ENCODE data around the gene RAB8B.
"Not testable (repeated sequence)": the region's sequence is repeated elsewhere in the genome, so short reads cannot be mapped to it uniquely, and the experiment has no call there.

Gene RAB8B

DNA sequence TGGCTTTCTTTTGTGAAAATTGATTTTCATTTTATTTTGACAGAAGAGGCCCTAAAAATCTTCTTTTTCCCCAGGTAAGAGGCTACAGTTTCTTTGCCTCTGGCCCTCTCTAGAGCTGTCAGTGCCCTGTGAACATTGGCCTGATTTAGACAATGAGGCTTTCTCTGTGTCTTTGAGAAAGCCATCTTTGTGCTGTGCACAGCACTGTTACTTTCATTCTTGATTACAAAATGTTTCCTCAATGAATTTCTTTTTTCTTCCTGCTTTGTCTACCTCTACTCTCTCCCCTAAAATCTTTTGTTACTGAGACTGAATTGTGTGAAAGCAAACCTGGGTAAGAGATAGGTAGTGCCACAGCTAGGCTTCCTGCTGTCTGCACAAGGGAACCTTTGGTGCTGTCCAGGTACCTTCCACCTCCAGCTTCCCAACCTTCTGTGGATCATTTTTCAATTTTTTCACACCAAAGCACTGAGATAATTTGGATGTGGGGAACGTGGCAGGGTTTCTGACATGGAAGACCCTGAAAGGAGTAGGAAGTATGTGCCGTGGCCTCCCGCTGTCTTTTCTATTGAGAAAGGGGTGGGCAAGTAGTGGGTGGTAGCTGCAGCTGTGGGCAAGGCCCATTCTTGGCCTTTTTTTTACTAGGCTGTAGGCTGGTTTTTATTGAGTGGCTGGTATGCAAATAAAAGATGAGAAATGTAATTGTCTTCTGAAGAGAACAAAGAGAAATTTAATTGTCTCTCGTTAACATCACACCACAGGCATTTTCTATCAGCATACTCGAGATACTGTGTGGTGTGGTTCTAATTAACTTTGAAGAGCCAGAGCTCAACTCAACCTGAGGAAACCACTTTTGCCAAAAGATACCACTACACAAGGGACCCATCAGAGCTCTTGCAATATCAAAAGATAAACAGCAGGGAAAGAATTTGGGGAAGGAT is 21.0 kb downstream of the RAB8B start:
- DNase-seq (ENCODE audit: low spot score): no peak

DNA sequence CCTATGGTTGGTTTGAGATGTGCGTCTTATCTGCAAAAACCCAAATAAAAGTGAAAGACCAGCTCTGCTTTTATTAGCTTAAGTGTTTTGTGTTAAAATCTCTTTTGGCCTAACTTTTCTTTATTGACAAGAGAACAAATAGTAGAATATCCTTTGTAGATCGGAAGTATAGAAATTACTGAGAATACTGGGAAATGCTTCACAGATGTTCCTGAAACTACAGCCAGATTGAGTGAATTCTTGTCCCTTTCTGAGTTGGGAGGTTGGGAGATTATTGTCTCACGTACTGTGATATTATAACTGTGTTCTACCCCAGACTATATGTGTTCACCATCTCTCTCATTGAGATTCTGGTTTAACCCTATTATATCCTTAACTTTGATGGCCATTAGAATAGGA is 21.7 kb downstream of the RAB8B start:
- DNase-seq (ENCODE audit: low spot score): no peak

DNA sequence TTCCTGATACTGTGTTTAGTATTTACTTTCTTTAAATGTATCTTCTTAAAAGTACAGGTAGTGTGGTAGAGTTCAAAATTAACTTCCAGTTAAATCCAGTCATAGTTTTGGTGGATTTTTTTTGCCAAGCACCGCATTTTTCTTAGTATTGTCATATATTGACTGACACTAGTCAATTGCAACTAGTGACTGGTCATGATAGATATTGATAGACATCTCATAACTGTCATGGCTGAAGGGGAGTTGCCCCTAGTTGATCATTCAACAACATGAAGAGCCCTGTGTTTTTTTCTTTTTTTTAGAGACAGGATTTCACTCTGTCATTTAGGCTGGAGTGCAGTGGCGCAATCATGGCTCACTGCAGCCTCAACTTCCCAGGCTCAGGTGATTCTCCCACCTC is 22.1 kb downstream of the RAB8B start:
- DNase-seq (ENCODE audit: low spot score): no peak

DNA sequence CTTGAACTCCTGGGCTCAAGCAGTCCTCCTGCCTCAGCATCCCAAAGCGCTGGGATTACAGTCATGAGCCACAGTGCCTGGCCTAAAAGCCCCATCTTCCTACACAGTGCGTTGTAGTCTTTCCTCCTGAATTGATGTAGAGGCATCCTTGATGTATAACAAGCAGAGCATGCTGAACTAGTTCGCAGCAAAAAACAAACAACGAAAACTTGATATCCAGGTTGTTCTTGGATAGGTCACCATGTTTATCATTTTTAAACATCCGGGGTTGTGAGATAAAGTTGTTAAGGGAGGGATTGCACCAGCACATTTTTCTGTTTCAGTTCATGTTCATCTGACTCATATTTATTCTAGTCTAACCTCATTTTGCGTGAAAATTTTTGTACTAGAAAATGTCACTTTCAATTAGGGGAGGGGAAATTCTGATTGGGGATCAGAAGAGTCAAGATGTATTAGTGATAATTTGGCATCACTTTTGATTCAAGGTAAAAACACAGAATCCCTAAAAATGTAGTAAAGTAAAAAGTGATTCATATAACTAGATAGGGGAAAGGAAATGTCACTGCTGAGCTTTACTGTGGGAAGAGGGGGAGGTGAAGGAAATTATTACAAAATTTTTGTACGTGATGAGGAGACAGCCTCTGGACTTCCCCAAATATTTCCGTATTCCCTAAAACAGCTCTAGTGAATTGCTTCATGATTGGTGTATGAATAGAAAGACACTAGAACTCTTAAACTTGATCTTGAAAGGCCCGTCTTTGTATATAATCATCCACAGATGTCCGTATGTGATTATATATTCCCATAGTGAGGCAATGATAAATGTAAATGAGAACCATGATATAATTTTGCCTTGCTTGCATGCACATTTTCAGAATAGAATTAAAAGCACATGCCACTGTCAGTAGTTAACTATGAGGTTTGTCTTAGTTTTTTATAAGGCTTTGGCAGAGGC is 22.9 kb downstream of the RAB8B start:
- DNase-seq (ENCODE audit: low spot score): no peak

DNA sequence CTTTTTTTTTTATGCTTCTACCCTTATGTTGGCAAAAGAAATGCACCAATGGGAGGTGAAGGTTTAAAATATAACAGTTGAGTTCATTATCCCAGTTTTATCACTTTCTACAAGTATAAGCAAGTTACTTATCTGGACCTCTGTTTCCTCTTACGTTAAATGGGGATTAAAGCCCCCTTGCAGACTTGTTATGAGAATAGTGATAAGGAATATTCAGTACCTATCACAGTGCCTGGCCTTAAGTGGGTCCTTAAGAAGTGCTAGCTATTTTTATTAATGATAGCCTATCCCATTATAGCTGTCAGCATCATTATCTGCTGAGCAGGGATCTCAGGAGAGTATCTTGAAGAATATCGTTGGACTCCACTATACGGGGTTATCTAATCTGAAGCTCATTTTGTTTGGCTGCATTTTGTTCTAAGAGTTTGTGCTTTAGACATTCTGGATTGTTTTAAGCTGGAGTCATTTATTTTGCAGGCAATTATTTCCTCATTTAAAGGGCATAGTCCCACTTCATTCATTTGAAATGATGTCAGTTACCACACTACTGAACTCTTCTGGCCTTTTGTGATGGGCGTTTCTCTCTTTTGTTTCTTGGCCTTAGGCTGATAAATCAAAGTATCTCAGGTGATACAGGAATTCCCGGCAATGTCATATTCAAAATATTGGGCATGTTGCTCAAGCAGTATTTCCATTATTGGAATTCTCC is 28.8 kb downstream of the RAB8B start:
- DNase-seq (ENCODE audit: low spot score): no peak

DNA sequence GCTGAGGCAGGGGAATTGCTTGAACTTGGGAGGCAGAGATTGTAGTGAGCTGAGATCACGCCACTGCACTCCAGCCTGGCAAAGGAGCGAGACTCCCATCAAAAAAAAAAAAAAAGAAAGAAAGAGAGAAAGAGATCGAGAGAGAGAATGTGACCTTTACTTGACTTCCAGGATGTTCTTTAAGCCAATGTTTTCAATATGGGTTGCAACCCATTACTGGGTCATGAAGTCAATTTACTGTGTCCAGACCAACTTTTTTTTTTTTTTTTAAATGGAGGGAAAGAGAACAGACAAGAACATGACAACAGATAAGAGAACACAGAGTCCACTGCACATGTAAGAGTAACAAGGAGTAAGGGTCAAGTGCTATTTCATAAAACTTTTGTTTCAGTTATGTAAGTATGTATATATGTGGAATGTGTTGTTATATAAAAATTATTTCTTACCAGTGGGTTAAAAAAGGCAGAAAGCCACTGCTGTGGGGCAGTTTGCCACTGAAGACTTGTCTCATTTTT is 29.8 kb downstream of the RAB8B start:
- DNase-seq (ENCODE audit: low spot score): no peak

DNA sequence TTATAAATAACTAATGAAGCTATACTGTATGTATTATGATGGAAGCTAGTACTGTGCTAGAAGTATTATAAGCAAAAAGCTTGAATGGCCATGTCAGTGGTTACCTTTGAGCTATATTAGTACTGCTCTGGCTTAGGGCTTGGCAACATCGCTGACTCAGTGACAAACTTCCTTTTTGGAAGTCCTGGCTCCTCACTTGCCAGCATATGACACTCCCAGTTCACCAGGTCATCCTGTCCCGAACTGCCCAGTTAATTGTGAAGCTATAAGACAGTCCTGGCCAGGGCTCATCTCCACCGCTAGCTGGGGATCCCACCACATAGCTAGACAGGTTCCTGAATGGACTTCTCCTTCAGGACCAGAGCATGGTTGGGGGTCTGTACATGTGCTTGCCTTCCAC is 31.9 kb downstream of the RAB8B start:
- DNase-seq (ENCODE audit: low spot score): no peak

DNA sequence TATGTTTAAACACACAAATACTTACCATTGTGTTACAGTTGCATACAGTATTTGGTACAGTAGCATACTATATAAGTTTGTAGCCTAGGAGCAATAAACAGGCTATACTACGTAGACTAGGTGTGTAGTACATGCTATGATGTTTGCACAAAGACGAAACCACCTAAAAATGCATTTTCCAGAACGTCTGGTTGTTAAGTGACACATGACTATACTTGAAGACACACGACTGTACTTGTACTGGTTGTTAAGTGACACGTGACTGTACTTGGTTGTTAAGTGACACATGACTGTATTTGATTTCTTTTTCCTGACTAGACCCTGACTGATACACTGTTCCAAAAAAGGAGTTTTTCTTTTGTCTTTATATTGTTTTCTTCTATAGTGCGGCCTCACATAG is 34.1 kb downstream of the RAB8B start:
- DNase-seq (ENCODE audit: low spot score): no peak

DNA sequence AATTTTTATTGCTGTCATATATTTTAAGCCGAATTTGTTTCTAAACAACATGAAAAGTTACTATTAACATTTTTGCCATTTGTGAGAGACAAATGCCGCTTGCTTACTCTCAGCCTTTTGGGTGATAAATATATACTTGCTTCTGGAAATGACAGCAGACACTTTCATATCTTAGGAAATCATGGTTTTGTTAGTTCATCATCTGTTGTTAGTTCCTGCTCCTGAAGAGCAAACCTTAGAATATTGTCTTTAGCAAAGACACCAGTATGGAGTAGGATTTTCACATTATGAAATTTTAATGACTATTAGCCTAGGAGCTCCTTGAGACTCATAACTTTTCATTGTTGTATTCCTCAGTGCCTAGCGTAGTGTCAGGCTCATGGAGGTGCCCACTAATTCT is 36.0 kb downstream of the RAB8B start:
- DNase-seq (ENCODE audit: low spot score): no peak

DNA sequence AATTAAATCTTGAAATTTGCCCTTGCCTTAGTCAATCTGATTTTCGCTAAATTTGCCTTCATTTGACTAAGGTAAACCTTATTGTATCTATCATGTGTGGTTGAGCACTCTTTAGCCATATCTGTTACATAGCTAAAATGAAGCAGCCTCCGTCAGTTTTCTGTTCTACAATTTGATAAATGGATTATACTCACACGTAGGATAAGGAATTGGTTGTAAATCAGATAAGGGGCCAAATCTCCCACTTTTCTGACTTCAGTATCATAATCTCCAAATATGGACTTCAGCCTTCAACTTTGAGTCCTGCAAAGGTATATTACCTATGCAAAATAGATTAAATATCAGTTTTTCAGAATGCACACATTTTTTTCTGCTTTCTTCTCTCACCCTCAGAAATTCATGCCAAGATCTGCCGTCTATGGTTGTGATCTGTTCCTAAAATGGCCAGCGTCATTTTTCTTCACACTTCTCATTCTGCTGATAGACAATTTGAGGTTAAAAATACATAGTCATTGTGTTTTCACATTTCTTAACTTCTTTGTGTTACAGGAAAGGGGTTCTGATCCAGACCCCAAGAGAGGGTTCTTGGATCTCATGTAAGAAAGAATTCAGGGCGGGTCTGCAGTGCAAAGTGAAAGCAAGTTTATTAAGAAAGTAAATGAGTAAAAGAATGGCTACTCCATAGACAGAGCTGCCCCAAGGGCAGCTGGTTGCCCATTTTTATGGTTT is 36.9 kb downstream of the RAB8B start:
- DNase-seq (ENCODE audit: low spot score): no peak

DNA sequence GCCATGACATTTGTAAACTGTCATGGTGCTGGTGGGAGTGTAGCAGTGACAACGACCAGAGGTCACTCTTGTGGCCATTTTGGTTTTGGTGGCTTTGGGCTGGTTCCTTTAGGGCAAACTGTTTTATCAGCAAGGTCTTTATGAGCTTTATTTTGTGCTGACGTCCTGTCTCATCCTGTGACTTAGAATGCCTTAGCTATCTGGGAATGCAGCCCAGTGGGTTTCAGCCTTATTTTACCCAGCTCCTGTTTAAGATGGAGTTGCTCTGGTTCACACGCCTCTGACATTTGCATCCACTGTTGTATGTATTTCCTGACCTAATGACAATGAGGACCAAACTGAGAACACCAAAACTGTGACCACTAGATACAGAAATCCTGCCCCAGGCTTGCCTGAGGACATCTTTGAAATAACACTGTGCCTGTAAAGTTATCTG is 37.6 kb downstream of the RAB8B start:
- no peak for DNase-seq (ENCODE audit: low spot score)

DNA sequence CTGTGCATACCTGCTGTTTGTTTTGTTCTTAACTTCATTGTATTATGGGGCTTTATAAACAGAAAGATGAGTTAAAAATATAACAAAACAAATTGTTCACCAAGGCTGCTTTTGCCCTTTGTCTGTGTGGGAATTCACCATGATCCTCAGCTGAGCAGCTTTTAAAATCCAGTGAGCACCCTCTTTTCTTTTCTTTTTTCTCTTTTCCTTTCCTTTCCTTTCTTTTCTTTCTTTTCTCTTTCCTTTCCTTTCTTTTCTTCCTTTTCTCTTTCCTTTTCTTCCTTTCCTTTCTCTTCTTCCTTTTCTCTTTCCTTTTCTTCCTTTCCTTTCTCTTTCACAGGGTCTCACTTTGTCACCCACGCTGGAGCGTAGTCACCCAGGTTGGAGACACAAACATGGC is 38.3 kb downstream of the RAB8B start:
- no peak for DNase-seq (ENCODE audit: low spot score)

DNA sequence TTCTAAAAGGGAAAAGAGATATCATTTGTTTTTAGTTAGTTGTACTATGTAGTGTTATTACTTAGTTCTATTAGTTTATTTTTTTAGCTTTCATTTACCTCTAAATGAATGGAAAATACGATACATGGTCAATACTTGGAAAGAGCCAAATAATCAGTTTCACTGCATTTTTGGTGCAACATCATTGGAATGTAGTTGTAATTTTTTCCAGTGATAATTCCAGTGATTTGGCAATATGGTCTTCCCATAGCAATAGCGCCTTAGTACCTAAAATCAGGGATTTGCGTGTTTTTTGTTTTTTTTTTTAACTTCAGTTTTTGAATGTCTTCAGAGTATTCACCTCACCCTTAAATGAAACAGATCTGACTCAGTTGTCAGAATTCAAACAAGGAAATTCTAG is 41.8 kb downstream of the RAB8B start:
- no peak for DNase-seq (ENCODE audit: low spot score)

DNA sequence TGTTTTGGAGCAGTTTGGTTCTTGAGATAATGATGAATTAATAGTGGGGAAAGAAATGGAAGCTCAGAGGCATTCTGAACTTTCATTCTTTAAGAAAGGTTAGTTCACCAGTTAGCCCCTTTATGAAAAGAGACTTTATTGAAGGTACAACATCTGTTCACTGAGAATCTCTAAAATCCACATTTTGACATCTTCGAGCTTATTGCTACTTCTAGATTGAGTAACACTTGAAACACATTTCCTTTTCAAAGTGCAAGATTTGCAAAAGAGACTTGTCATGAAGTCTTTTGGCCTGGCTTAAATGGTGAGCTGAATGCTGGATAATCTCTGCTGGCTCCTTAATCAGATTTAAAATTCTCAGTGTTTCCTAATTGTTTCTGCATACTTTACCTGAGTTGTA is 42.3 kb downstream of the RAB8B start:
- no peak for DNase-seq (ENCODE audit: low spot score)

DNA sequence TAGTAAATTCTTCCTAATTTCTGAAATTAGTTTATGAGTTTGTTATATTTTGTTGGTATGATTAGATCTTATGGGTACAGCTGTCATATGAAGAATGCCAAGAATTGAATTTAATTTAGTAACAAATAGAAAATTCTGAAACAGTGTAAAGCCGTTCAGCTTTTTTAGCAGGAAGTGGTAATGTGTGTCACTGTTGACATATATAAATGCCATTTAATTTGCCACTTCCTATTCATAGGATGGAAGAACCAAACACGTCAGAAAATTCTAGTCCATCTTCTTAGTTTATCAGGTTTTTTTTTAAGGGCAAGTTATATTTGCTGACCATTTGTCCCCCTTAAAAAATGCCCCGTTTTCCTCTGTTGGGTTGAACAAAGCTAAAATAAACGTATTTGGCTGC is 43.0 kb downstream of the RAB8B start:
- no peak for DNase-seq (ENCODE audit: low spot score)

DNA sequence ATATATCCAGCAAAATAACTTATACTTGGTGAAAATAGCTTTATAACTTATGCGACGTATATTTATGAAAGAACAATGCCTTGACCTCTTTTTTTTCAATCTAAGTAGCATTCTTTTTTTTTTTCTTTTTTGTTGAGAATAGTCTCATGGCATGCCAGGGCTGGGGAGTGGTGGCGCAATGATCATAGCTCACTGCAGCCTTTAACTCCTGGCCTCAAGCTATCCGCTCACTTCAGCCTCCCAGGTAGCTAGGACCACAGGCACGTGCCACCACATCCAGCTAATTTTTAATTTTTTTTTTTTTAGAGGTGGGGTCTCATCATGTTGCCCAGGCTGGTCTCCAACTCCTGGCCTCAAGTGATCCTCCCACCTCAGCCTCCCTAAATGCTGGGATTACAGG is 43.5 kb downstream of the RAB8B start:
- no peak for DNase-seq (ENCODE audit: low spot score)

DNA sequence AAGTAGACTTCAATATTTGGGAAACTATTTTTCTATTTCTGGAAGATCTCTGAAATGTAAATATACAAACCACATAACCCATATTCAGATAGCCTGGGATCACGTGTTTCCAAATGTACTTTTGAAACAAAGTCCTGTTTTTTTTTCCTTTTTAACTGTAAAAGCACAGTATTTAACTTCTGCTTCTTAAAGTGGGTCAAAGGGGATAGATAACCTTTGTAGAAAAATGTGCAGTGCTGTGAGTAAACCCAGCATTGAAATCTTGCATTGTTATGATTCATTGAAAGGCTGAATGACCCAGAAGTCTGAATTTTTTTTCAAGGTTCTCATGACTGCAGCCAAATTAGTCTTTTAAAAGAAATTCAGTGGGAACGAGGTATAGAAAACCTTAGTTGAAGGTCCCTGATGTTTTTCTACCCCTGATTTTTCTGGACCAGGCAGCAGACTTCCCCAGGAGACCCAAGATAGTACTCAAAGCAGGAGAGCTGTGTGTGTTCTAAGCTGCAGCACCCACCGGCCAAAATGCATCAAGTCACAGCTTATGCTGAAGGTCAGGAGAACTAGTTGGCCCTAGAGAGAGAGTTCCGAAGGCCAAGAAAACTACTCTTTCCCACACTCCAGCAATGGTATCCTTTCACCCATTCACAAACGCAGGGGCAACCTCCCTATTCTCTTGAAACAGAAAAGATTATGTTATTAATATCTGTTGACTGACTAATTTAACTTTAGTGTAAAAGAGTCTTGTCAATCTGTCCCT is 44.4 kb downstream of the RAB8B start:
- no peak for DNase-seq (ENCODE audit: low spot score)

DNA sequence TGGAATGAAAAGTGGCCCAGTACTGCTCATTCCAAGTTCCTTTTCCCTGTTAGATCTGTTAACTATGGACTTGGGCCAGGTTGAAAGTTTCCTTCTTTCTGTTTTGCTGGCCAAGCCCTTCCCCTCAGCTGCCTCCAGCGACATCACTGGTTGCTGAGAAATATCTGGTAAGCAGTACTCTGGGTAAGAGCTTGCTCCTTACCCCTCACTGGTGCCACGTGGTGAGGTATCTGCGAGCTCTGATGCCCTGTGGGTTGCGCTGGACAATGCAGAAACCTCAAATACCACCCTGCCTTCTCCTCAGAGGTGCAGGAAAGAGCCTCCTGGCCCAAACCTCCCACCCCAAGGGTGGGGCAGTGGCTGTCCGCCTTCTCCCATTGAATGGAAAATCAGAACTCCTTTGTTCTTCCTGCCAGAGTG is 45.1 kb downstream of the RAB8B start:
- no peak for DNase-seq (ENCODE audit: low spot score)

DNA sequence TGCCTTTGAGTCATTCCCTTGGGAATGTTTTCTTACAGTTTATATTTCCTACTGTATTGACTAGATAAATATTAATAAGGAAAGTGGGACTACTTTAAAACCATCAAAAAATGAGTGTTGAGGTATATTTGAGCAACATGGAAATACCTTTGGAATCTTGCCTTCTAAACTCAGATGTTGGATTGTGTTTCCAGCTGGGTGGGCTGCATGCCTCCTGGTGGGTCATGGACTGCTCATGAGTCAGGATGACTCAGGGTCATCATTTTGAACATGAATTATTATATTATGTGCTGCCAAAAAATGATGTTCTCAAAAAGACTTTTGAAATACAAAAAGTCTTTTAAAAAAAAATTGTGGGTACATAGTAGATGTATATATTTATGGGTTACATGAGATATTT is 46.9 kb downstream of the RAB8B start:
- DNase-seq (ENCODE audit: low spot score): no peak

DNA sequence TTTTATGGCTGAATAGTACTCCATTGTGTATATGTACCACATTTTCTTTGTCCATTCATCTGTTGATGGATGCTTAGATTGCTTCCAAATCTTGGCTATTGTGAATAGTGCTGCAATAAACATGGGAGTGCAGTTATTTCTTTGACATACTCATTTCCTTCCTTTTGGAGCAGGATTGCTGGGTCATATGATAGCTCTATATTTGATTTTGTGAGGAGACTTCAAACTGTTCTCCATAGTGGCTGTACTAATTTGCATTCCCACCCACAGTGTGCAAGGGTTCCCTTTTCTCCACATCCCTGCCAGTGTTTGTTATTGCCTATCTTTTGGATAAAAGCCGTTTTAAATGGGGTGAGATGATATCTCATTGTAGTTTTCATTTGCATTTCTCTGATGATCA is 47.7 kb downstream of the RAB8B start:
- DNase-seq (ENCODE audit: low spot score): not testable (repeated sequence)

DNA sequence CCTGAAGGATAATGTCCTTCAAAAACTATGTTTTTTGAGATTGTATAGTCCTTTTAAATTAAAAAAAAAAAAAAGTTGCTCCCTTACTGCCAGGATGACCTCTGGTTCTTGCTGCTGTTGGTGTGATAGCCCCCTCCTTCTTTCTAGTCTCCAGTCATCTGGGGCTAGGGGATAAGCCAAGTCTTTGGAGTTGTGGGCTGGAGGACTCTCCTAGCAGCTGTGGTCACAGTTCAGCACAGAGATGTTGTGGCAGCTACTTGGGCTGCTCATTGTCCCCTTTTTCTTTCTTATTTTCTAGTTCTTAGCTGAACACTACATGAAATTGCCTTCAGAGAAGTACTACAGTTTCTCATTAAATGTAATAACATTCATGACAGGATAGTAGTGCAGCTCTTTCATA is 48.8 kb downstream of the RAB8B start:
- DNase-seq (ENCODE audit: low spot score): no peak
